ENCODE measurements around the gene RBM47. TPM values are rescaled to one million over a fixed set of nuclear protein-coding genes. Genes with fewer than 3 reads are reported as not detected.

Gene RBM47
- 61.1 TPM for total RNA-seq

GRCh38 chr4:40629401-40630334 is at the start of gene RBM47:
RBM47 (minus strand) TSS chr4:40629864; CDS start chr4:40438893, 190,971 bp downstream.
- peak in 1 of 2 donors; percentile 7 for TF ChIP-seq POLR2A (IDR thresholded peaks at IDR 0.05)
- no peak for TF ChIP-seq CTCF (IDR thresholded peaks at IDR 0.05)
- peak in 1 of 2 donors; percentile 61 for TF ChIP-seq POLR2AphosphoS5 (IDR thresholded peaks at IDR 0.05; ENCODE audit: insufficient read depth in 1 of 2, low read depth in 1 of 2)
- Histone ChIP-seq H3K9me3 (no peaks in the 10 kb centered on the region), H3K27me3 (no peaks in the 10 kb centered on the region), H3K36me3 (no peaks in the 10 kb centered on the region), H3K27ac (peak within 1 kb of the TSS; percentile 82), H3K4me1 (no peaks in the 10 kb centered on the region), H3K4me3 (peak within 1 kb of the TSS; percentile 52 to 62)
- intact Hi-C loops (cut with DNase I), result no loop called here
- DNase-seq (ENCODE audit: extremely low spot score in 2 of 2), result no peak

- no peaks in the 10 kb centered on the region for H3K9me3 ChIP-seq
- no peaks in the 10 kb centered on the region for H3K36me3 ChIP-seq
- no peaks in the 10 kb centered on the region for H3K27me3 ChIP-seq
- H3K4me3 ChIP-seq, result no peak overlapping the region
- intact Hi-C loops (cut with DNase I), result no loop called here
- H3K27ac ChIP-seq, result no peak overlapping the region
- H3K4me1 ChIP-seq, result no peaks in the 10 kb centered on the region
- TF ChIP-seq CTCF (IDR thresholded peaks at IDR 0.05) (no peak), POLR2AphosphoS5 (IDR thresholded peaks at IDR 0.05; ENCODE audit: insufficient read depth in 1 of 2, low read depth in 1 of 2) (no peak), POLR2A (IDR thresholded peaks at IDR 0.05) (no peak)
- no peak for DNase-seq (ENCODE audit: extremely low spot score in 2 of 2)
Measured at GRCh38 chr4:40678421-40678820, 48.8 kb upstream of the RBM47 start.

- TF ChIP-seq CTCF (IDR thresholded peaks at IDR 0.05), result no peak
- TF ChIP-seq POLR2AphosphoS5 (IDR thresholded peaks at IDR 0.05; ENCODE audit: insufficient read depth in 1 of 2, low read depth in 1 of 2), result no peak
- no peak for TF ChIP-seq POLR2A (IDR thresholded peaks at IDR 0.05)
Measured at GRCh38 chr4:40675166-40675565, 45.5 kb upstream of the RBM47 start.

GRCh38 chr4:40672528-40673522 is 43.2 kb upstream of the RBM47 start:
- no peaks in the 10 kb centered on the region for H3K9me3 ChIP-seq
- no peak overlapping the region for H3K27ac ChIP-seq
- intact Hi-C loops (cut with DNase I), result no loop called here
- H3K4me1 ChIP-seq, result no peaks in the 10 kb centered on the region
- H3K4me3 ChIP-seq, result no peak overlapping the region
- no peaks in the 10 kb centered on the region for H3K27me3 ChIP-seq
- DNase-seq (ENCODE audit: extremely low spot score in 2 of 2), result no peak
- no peaks in the 10 kb centered on the region for H3K36me3 ChIP-seq
- TF ChIP-seq POLR2A (IDR thresholded peaks at IDR 0.05), result no peak
- TF ChIP-seq POLR2AphosphoS5 (IDR thresholded peaks at IDR 0.05; ENCODE audit: insufficient read depth in 1 of 2, low read depth in 1 of 2), result peak in 1 of 2 donors; percentile 10
- TF ChIP-seq CTCF (IDR thresholded peaks at IDR 0.05), result no peak

More at GRCh38 chr4:40675166-40675565, 45.5 kb upstream of the RBM47 start:
- no peaks in the 10 kb centered on the region for H3K9me3 ChIP-seq
- no peaks in the 10 kb centered on the region for H3K4me1 ChIP-seq
- H3K4me3 ChIP-seq, result no peak overlapping the region
- H3K36me3 ChIP-seq, result no peaks in the 10 kb centered on the region
- DNase-seq (ENCODE audit: extremely low spot score in 2 of 2), result no peak
- intact Hi-C loops (cut with DNase I), result no loop called here
- H3K27me3 ChIP-seq, result no peaks in the 10 kb centered on the region
- no peak overlapping the region for H3K27ac ChIP-seq

Data from vagina (tissue), 2 donors.